HG02759 (cell line): ENCODE results near the gene MVK.
"Not testable (repeated sequence)": the region's sequence is repeated elsewhere in the genome, so short reads cannot be mapped to it uniquely, and the experiment has no call there.

Experiments used
- ATAC-seq: cut with Tn5 transposase; IDR thresholded peaks from one replicate; pipeline ENCODE4 v1.9.1; 2021; ENCODE audit warnings: mild to moderate bottlenecking, moderate library complexity; ENCODE audit not compliant: unreplicated experiment

The MVK gene

GRCh38 chr12:109588461-109589239 lies 15.1 kb downstream of the MVK start:
- no peak for ATAC-seq

- ATAC-seq: no peak
These were observed 15.6 kb downstream of the MVK start for GRCh38 chr12:109589240-109589590.

- ATAC-seq: no peak
These were observed 16.2 kb downstream of the MVK start for GRCh38 chr12:109589691-109590245.

GRCh38 chr12:109590566-109590965 lies 17.0 kb downstream of the MVK start:
- ATAC-seq: no peak

GRCh38 chr12:109591041-109591440 lies 17.4 kb downstream of the MVK start:
- ATAC-seq: no peak

- ATAC-seq: no peak
These were observed 18.8 kb downstream of the MVK start for GRCh38 chr12:109592195-109592904.

- ATAC-seq: no peak
These were observed 19.3 kb downstream of the MVK start for GRCh38 chr12:109592905-109593272.

GRCh38 chr12:109594556-109595317 lies 21.1 kb downstream of the MVK start:
- ATAC-seq: no peak

- ATAC-seq: no peak
These were observed 21.8 kb downstream of the MVK start for GRCh38 chr12:109595321-109595902.

GRCh38 chr12:109596418-109597244 lies 23.0 kb downstream of the MVK start:
- no peak for ATAC-seq

GRCh38 chr12:109597414-109597794 lies 23.8 kb downstream of the MVK start:
- no peak for ATAC-seq

GRCh38 chr12:109597795-109598427 lies 24.3 kb downstream of the MVK start:
- peak; percentile 43 for ATAC-seq

- ATAC-seq: no peak
These were observed 24.8 kb downstream of the MVK start for GRCh38 chr12:109598428-109598854.

- ATAC-seq: no peak
These were observed 25.5 kb downstream of the MVK start for GRCh38 chr12:109599087-109599486.

- ATAC-seq: no peak
These were observed 26.9 kb downstream of the MVK start for GRCh38 chr12:109600481-109600880.

- ATAC-seq: no peak
These were observed 27.4 kb downstream of the MVK start for GRCh38 chr12:109600995-109601394.

- no peak for ATAC-seq
These were observed 28.0 kb downstream of the MVK start for GRCh38 chr12:109601557-109601956.

GRCh38 chr12:109602132-109602531 lies 28.5 kb downstream of the MVK start:
- ATAC-seq: not testable (repeated sequence)

- no peak for ATAC-seq
These were observed 30.6 kb downstream of the MVK start for GRCh38 chr12:109604132-109604585.

- ATAC-seq: no peak
These were observed 31.4 kb downstream of the MVK start for GRCh38 chr12:109605016-109605415.
